ENCODE results near the gene FOXJ1. TPM values are rescaled to one million over a fixed set of nuclear protein-coding genes. Genes with fewer than 3 reads are reported as not detected.

Gene FOXJ1
- total and polyA plus RNA-seq, 4 donors: 32.5 to 95.0 (median 50.3) TPM

DNA sequence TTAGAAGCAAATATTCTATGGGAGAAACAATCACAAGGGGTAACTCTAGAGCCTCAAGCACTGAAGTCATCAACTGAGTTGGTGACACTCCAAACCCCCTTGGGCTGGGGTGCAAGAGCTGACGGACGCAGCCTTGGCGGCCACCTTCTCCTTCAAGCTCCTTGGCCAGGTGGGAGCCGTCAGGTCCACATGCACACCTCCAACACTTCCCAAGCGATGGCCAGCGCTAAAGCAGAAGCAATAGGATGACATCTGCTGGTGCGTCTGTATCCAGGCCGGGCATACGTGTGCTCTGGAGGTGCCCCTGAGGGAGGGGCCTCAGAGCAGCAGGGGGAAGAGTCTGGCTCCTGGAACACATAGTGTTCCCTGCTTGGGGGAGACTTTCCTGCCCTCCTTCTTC lies 12.2 kb upstream of the FOXJ1 start:
- H3K4me3 ChIP-seq: no peak overlapping the region
- no peaks in the 10 kb centered on the region for H3K9me3 ChIP-seq (ENCODE audit: control insufficient read depth in 4 of 4, insufficient read depth in 3 of 4, low read length in 3 of 4)
- peaks cover 0 to 8% (median 0%) of the 10 kb centered on the region in 5 donors for H3K4me1 ChIP-seq (ENCODE audit: control insufficient read depth in 5 of 5, insufficient read depth in 5 of 5, low read length in 5 of 5)
- WGBS, 2 donors: 87 to 94% methylated on average over 9 of the region's 9 CpGs
- no peak overlapping the region for H3K9ac ChIP-seq (ENCODE audit: insufficient read depth in 1 of 2, low read length in 2 of 2)
- TF ChIP-seq, protein P1, sequence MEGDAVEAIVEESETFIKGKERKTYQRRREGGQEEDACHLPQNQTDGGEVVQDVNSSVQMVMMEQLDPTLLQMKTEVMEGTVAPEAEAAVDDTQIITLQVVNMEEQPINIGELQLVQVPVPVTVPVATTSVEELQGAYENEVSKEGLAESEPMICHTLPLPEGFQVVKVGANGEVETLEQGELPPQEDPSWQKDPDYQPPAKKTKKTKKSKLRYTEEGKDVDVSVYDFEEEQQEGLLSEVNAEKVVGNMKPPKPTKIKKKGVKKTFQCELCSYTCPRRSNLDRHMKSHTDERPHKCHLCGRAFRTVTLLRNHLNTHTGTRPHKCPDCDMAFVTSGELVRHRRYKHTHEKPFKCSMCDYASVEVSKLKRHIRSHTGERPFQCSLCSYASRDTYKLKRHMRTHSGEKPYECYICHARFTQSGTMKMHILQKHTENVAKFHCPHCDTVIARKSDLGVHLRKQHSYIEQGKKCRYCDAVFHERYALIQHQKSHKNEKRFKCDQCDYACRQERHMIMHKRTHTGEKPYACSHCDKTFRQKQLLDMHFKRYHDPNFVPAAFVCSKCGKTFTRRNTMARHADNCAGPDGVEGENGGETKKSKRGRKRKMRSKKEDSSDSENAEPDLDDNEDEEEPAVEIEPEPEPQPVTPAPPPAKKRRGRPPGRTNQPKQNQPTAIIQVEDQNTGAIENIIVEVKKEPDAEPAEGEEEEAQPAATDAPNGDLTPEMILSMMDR (IDR thresholded peaks at IDR 0.05; ENCODE audit: control extremely low read depth, extremely low read depth): no peak
- DNase-seq (no peak), ATAC-seq (ENCODE audit: insufficient read depth, low FRiP score) (no peak)
- H3K36me3 ChIP-seq (ENCODE audit: control insufficient read depth in 4 of 4, insufficient read depth in 4 of 4, low read length in 4 of 4): peaks cover 0 to 2% (median 0%) of the 10 kb centered on the region in 4 donors
- no peak overlapping the region for H3K27ac ChIP-seq (ENCODE audit: low read depth in 1 of 2, low read length in 1 of 2)
- H3K27me3 ChIP-seq (ENCODE audit: control insufficient read depth in 3 of 3, insufficient read depth in 3 of 3, low read length in 2 of 3): no peaks in the 10 kb centered on the region

DNA sequence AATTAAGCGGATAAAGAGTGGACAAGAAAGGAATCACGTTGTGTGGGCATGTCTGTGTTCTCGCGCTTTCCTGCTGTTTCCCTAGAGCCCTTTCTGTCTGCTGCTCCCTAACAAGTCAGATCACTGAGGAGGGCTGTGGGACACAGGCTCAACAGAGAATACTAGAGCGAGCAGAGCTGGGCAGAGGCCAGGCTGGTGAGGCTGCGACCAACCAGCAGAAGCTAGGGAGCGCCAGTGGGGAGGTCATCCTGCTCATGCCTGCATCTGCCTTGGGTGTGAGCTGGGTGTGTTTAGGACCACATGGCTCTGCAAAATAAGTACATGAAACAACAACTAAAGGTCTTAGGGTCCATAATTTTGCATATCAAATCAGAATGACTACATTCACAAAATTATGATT lies 11.5 kb upstream of the FOXJ1 start:
- Histone ChIP-seq H3K4me3 (no peak overlapping the region), H3K9ac (ENCODE audit: insufficient read depth in 1 of 2, low read length in 2 of 2) (no peak overlapping the region), H3K27me3 (ENCODE audit: control insufficient read depth in 3 of 3, insufficient read depth in 3 of 3, low read length in 2 of 3) (no peaks in the 10 kb centered on the region), H3K36me3 (ENCODE audit: control insufficient read depth in 4 of 4, insufficient read depth in 4 of 4, low read length in 4 of 4) (peaks cover 0 to 2% (median 0%) of the 10 kb centered on the region in 4 donors), H3K4me1 (ENCODE audit: control insufficient read depth in 5 of 5, insufficient read depth in 5 of 5, low read length in 5 of 5) (peaks cover 0 to 8% (median 0%) of the 10 kb centered on the region in 5 donors), H3K27ac (ENCODE audit: low read depth in 1 of 2, low read length in 1 of 2) (no peak overlapping the region), H3K9me3 (ENCODE audit: control insufficient read depth in 4 of 4, insufficient read depth in 3 of 4, low read length in 3 of 4) (no peaks in the 10 kb centered on the region)
- ATAC-seq (ENCODE audit: insufficient read depth, low FRiP score) (no peak), DNase-seq (no peak)
- WGBS, 2 donors: 93 to 95% methylated on average over 7 of the region's 7 CpGs
- TF ChIP-seq, protein P1 (IDR thresholded peaks at IDR 0.05; ENCODE audit: control extremely low read depth, extremely low read depth): no peak

DNA sequence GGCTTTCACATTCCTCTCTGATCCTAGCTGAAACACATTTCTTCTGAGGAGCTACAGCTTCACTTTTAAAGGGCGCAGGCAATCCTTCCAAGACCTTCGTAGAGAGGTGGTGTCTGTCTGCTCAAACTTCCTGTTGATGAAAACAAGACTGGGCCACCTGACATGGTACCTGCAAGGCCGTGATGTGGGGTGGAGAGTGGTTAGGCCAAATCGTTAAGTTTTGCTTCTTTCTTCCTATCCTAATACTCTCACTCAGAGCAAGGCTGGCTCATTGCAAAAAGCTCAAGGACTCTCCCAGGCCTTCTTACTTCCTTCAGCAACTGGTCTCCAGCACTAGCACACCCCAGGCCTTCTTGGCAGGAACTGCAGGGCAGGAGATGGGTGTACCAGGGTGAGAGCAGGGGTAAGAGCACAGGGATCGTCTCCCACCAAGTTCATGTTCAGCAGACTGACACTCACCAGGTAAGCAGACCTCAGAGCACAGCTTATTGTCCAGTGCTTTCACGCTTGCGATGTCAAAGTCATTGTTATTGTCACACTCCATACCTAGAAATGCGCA lies 10.9 kb upstream of the FOXJ1 start:
- TF ChIP-seq, protein P1 (IDR thresholded peaks at IDR 0.05; ENCODE audit: control extremely low read depth, extremely low read depth): no peak
- no peak overlapping the region for H3K9ac ChIP-seq (ENCODE audit: insufficient read depth in 1 of 2, low read length in 2 of 2)
- H3K4me3 ChIP-seq: no peak overlapping the region
- 90 to 93% methylated on average over 8 of the region's 8 CpGs for WGBS, 2 donors
- H3K9me3 ChIP-seq (ENCODE audit: control insufficient read depth in 4 of 4, insufficient read depth in 3 of 4, low read length in 3 of 4): no peaks in the 10 kb centered on the region
- H3K27ac ChIP-seq (ENCODE audit: low read depth in 1 of 2, low read length in 1 of 2): no peak overlapping the region
- peaks cover 0 to 8% (median 0%) of the 10 kb centered on the region in 5 donors for H3K4me1 ChIP-seq (ENCODE audit: control insufficient read depth in 5 of 5, insufficient read depth in 5 of 5, low read length in 5 of 5)
- no peaks in the 10 kb centered on the region for H3K27me3 ChIP-seq (ENCODE audit: control insufficient read depth in 3 of 3, insufficient read depth in 3 of 3, low read length in 2 of 3)
- DNase-seq (no peak), ATAC-seq (ENCODE audit: insufficient read depth, low FRiP score) (no peak)
- H3K36me3 ChIP-seq (ENCODE audit: control insufficient read depth in 4 of 4, insufficient read depth in 4 of 4, low read length in 4 of 4): peaks cover 0 to 2% (median 0%) of the 10 kb centered on the region in 4 donors

Measured in lung (tissue), 12 donors.